Duodenal mucosa (tissue), 2 donors: ENCODE data around the gene MGAT4A.

Source experiments
- H3K27ac ChIP-seq: one replicate; pipeline ENCODE4 v1.7.0; 2013; ENCODE audit warnings: low read depth, low read length
- H3K27me3 ChIP-seq, 2 donors: one replicate each; pipeline ENCODE4 v1.7.0; 2013; ENCODE audit warnings: low read length in 2 of 2, control low read depth in 1 of 2; ENCODE audit not compliant: insufficient read depth in 2 of 2, control insufficient read depth in 1 of 2
- H3K36me3 ChIP-seq, 2 donors: one replicate each; pipeline ENCODE4 v1.7.0; 2013; ENCODE audit warnings: low read length in 2 of 2, control low read depth in 1 of 2; ENCODE audit not compliant: insufficient read depth in 2 of 2, control insufficient read depth in 1 of 2
- H3K4me1 ChIP-seq, 2 donors: one replicate each; pipeline ENCODE4 v1.7.0; 2013; ENCODE audit warnings: low read length in 2 of 2, control low read depth in 1 of 2; ENCODE audit not compliant: insufficient read depth in 2 of 2, control insufficient read depth in 1 of 2
- H3K4me3 ChIP-seq, 2 donors: one replicate each; pipeline ENCODE4 v1.7.0; 2013; ENCODE audit warnings: low read length in 2 of 2, low read depth in 1 of 2
- H3K9ac ChIP-seq, 2 donors: one replicate each; pipeline ENCODE4 v1.7.0; 2013; ENCODE audit warnings: low read length in 2 of 2, low read depth in 1 of 2
- H3K9me3 ChIP-seq, 2 donors: one replicate each; pipeline ENCODE4 v1.7.0; 2013; ENCODE audit warnings: low read length in 2 of 2, control low read depth in 1 of 2; ENCODE audit not compliant: control insufficient read depth in 1 of 2

MGAT4A gene

GRCh38 chr2:98695255-98695654, 35.7 kb downstream of the MGAT4A start:
- no peak overlapping the region for H3K27ac ChIP-seq
- no peaks in the 10 kb centered on the region for H3K9me3 ChIP-seq
- H3K27me3 ChIP-seq = no peaks in the 10 kb centered on the region
- H3K9ac ChIP-seq = no peak overlapping the region
- peaks cover 21 to 37% of the 10 kb centered on the region in 2 donors for H3K4me1 ChIP-seq
- peaks cover 0 to 3% of the 10 kb centered on the region in 2 donors for H3K36me3 ChIP-seq
- no peak overlapping the region for H3K4me3 ChIP-seq

- Histone ChIP-seq H3K9ac (no peak overlapping the region), H3K27me3 (no peaks in the 10 kb centered on the region), H3K9me3 (no peaks in the 10 kb centered on the region), H3K4me1 (peaks cover 7 to 22% of the 10 kb centered on the region in 2 donors), H3K36me3 (no peaks in the 10 kb centered on the region), H3K27ac (no peak overlapping the region), H3K4me3 (no peak overlapping the region)
These were observed 37.5 kb downstream of the MGAT4A start for GRCh38 chr2:98693477-98693876.

- H3K27me3 ChIP-seq = no peaks in the 10 kb centered on the region
- peaks cover 0 to under 1% of the 10 kb centered on the region in 2 donors for H3K36me3 ChIP-seq
- no peak overlapping the region for H3K4me3 ChIP-seq
- H3K9me3 ChIP-seq = no peaks in the 10 kb centered on the region
- H3K4me1 ChIP-seq = peaks cover 5 to 12% of the 10 kb centered on the region in 2 donors
- no peak overlapping the region for H3K27ac ChIP-seq
- no peak overlapping the region for H3K9ac ChIP-seq
These were observed 38.6 kb downstream of the MGAT4A start for GRCh38 chr2:98692090-98693054.

GRCh38 chr2:98691303-98691702, 39.6 kb downstream of the MGAT4A start:
- Histone ChIP-seq H3K4me1 (peaks cover 2 to 5% of the 10 kb centered on the region in 2 donors), H3K9me3 (no peaks in the 10 kb centered on the region), H3K27ac (no peak overlapping the region), H3K9ac (no peak overlapping the region), H3K36me3 (peaks cover 0 to 3% of the 10 kb centered on the region in 2 donors), H3K27me3 (no peaks in the 10 kb centered on the region), H3K4me3 (no peak overlapping the region)

- no peak overlapping the region for H3K9ac ChIP-seq
- H3K9me3 ChIP-seq = no peaks in the 10 kb centered on the region
- H3K27me3 ChIP-seq = no peaks in the 10 kb centered on the region
- no peak overlapping the region for H3K4me3 ChIP-seq
- peaks cover 0 to 3% of the 10 kb centered on the region in 2 donors for H3K36me3 ChIP-seq
- H3K27ac ChIP-seq = no peak overlapping the region
- no peaks in the 10 kb centered on the region for H3K4me1 ChIP-seq
These were observed 44.7 kb downstream of the MGAT4A start for GRCh38 chr2:98685930-98686887.

GRCh38 chr2:98683728-98684127, 47.2 kb downstream of the MGAT4A start:
- Histone ChIP-seq H3K9ac (no peak overlapping the region), H3K27ac (no peak overlapping the region)

GRCh38 chr2:98676742-98677141, 54.2 kb downstream of the MGAT4A start:
- H3K36me3 ChIP-seq = peaks cover 19 to 35% of the 10 kb centered on the region in 2 donors
- H3K27me3 ChIP-seq = no peaks in the 10 kb centered on the region
- H3K4me3 ChIP-seq = no peak overlapping the region
- no peaks in the 10 kb centered on the region for H3K9me3 ChIP-seq
- H3K9ac ChIP-seq = no peak overlapping the region
- no peak overlapping the region for H3K27ac ChIP-seq
- no peaks in the 10 kb centered on the region for H3K4me1 ChIP-seq

More at GRCh38 chr2:98683728-98684127, 47.2 kb downstream of the MGAT4A start:
- no peaks in the 10 kb centered on the region for H3K9me3 ChIP-seq
- no peaks in the 10 kb centered on the region for H3K4me1 ChIP-seq
- no peaks in the 10 kb centered on the region for H3K27me3 ChIP-seq
- no peak overlapping the region for H3K4me3 ChIP-seq
- H3K36me3 ChIP-seq = peaks cover 0 to 3% of the 10 kb centered on the region in 2 donors

- Histone ChIP-seq H3K9me3 (no peaks in the 10 kb centered on the region), H3K36me3 (peaks cover 35 to 44% of the 10 kb centered on the region in 2 donors), H3K4me3 (no peak overlapping the region), H3K9ac (no peak overlapping the region), H3K27ac (no peak overlapping the region), H3K27me3 (no peaks in the 10 kb centered on the region), H3K4me1 (no peaks in the 10 kb centered on the region)
These were observed 56.5 kb downstream of the MGAT4A start for GRCh38 chr2:98674233-98674964.

- H3K36me3 ChIP-seq = peaks cover 28 to 45% of the 10 kb centered on the region in 2 donors
- no peaks in the 10 kb centered on the region for H3K9me3 ChIP-seq
- H3K4me3 ChIP-seq = no peak overlapping the region
- no peak overlapping the region for H3K27ac ChIP-seq
- no peaks in the 10 kb centered on the region for H3K4me1 ChIP-seq
- no peak overlapping the region for H3K9ac ChIP-seq
- H3K27me3 ChIP-seq = no peaks in the 10 kb centered on the region
These were observed 61.3 kb downstream of the MGAT4A start for GRCh38 chr2:98669675-98670074.
